ENCODE data around the gene ZNF628.

DNA sequence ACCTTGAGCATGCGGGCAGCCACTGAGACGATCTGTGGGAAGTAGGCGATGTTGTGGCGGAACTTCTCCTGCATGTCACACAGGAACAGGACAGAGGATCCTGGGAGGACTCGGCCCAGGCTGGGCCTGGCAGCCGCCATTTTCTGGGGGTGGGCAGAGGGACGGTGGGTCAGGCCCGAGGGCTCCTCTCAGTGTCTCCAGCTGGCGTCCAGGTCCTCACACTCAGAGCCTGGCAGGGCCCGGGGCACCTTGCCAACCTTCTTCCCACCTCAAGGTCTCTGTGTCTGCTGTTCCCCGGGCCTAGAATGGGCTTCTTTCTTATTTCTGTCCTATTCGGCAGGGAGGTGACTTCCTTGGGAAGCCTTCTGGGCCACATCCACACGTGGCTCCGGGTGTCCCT lies 20.1 kb upstream of the ZNF628 start:
- TF ChIP-seq SPI1 (IDR thresholded peaks at IDR 0.05; ENCODE audit: low read depth, low read length) (no peak), TAF1 (IDR thresholded peaks at IDR 0.05; ENCODE audit: low read depth, low read length) (no peak), POLR2A (IDR thresholded peaks at IDR 0.05; ENCODE audit: low read depth, low read length) (no peak), POLR2AphosphoS5 (IDR thresholded peaks at IDR 0.05; ENCODE audit: low read depth, low read length) (no peak), POU2F2 (IDR thresholded peaks at IDR 0.05; ENCODE audit: low read depth, low read length) (no peak)

Data from GM12891 (cell line).